HG03097 (cell line): ENCODE measurements around the gene CIAO3.

Source experiments
- ATAC-seq: cut with Tn5 transposase; IDR thresholded peaks from one replicate; pipeline ENCODE4 v1.9.1; 2021; ENCODE audit not compliant: unreplicated experiment, low FRiP score

The CIAO3 gene

DNA sequence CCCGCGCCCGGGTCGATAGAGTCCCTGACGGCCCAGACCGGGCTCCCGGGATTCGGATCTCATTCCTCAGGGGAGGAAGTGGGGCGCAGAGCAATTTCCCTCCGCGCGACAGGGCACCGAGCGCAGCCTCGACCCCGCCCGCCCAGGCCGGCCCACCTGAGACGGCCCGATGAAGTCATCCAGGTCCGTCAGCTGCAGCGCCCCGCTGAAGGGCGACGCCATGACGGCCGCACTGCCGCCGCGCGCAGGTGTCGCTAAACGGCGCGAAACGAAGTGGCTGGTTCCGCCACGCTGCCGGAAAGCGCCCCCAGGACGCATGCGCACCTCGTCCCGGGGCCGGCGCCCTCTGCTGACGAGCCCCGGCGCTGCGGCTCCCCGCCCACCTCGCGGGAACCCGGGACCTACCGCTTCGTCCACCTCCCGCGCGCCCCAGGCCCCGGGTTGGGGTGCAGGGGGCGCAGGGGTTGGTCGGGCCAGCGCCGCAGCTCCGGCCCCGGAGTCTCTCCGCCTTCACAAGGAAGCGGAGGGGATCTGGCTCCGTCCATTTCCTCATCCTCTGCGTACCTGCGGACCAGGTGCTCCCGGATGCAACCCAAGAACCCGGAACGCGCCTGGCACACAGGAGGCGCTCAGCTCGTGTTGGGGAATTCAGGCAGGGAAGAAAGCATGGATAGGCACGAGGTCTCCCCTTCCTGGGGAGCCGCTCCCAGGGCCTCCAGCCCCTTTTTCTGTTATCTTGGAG is at the start of gene CIAO3:
Gene CIAO3 (minus strand): TSS at position 234 of the 742 bp plus-strand sequence. CDS start 12 bp downstream, at position 222.
- peak; percentile 80 for ATAC-seq

GRCh38 chr16:790086-790485 is 49.3 kb upstream of the CIAO3 start:
- ATAC-seq, result no peak

DNA sequence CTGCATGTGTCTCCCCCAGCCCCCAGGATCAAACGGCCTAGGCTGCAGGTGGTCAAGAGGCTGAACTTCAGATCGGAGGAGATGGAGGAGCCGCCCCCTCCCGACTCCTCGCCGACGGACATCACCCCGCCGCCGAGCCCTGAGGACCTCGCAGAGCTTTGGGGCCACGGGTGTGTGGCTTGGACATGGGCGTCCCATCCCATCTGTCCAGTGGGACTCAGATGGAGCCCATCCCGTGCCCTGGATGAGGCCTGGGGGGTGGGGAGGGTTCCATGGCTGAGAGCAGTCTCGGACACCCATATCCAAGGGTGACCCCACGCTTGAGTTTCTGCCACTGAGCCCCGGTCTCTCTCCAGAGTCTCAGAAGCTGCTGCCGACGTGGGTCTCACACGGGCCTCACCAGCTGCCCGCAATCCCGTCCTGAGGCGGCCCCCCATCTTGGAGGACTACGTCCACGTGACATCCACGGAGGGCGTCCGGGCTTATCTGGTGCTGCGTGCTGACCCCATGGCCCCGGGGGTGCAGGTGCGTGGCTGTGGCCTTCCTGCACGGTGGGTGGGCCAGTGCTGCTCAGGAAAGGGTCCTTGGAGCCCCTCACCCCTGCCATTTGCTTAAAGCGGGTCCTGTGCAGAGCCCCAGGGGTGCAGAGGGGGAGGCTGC is 48.5 kb upstream of the CIAO3 start:
- no peak for ATAC-seq

DNA sequence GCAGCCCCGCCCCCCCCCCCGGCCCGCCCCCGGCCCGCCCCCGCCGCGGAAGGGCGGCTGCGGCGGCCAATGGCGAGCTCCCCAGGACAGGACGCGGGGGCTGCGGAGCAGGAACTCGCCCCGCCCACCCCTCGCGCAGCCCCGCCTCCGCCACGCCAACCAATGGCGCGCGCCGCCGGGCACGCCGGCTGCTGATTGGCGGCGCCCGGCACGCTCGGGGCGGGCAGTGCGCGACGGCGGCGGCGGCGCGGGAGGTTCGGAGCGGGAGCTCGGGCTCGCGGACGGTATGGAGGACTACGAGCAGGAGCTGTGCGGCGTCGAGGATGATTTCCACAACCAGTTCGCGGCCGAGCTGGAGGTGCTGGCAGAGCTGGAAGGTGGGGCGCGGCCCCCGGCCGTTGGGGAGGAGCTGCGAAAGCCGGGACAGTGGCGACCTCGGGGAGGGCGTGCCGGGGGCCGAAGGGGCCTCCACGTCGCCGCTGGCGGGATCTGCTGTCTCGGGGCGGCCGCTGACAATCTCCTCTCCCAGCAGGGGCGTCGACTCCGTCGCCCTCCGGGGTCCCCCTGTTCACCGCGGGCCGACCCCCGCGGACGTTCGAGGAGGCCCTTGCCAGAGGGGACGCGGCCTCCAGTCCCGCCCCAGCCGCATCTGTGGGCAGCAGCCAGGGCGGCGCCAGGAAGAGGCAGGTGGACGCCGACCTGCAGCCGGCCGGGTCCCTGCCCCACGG is 47.8 kb upstream of the CIAO3 start, which contains the start of gene CHTF18:
Gene CHTF18 (plus strand): TSS at position 222 of the 728 bp plus-strand sequence. CDS start 65 bp downstream, at position 287.
- ATAC-seq, result peak; percentile 58

DNA sequence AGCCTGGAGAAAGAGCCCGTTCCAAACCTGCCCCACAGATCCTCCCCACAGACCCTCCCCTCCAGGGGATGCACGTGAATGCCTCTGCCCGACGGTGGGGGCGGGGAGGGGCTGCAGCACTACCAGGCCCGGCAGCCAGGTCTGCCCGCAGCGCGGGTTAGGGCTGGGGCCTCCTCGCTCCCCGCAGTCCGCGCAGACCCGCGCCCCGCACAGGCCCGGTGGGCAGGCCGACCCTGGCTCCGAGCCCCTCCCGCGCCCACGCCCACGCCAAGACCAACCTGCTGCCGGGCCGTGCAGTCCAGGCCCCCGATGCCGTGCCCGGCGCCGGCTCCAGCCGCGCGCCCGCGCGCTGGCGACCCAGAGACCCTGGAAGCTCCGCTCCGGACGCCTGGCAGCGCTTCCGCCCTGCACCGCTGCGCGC is 47.2 kb upstream of the CIAO3 start, which contains the start of gene RPUSD1:
Gene RPUSD1 (minus strand): TSS at position 404 of the 421 bp plus-strand sequence. CDS start 644 bp downstream, outside the sequence.
- ATAC-seq, result no peak

DNA sequence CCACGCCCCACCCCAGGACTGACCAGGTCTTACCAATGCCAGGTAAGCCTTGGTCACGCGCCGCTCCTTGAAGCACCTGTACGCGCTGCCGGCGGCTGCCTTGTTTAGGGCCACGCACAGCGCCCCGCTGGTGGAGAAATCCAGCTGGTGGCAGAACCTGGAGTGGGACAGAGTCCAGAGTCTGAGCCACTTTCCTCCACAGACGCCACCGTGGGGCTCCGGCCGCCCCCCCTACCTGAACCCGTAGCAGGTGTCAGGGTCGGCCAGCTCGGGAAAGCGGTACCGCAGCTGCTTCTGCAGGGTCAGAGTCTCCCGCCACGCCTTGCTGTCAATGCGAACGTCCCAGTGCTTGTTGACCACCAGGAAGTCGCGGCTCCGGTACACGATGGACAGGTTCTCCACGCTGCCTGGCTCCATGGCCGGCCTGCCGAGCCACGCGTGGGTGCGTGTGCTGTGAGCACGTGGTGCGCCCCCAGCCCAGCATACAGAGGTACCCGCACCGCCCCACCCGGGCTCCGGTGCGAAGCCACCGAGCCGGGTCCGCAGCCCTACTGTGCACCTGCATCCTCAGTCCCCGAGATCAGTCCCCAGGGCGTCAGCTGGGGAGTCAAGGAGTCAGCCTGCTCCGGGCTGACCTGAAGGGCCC is 46.6 kb upstream of the CIAO3 start:
- ATAC-seq, result no peak

- ATAC-seq, result no peak
Observed at GRCh38 chr16:785563-786535, 45.1 kb upstream of the CIAO3 start.

DNA sequence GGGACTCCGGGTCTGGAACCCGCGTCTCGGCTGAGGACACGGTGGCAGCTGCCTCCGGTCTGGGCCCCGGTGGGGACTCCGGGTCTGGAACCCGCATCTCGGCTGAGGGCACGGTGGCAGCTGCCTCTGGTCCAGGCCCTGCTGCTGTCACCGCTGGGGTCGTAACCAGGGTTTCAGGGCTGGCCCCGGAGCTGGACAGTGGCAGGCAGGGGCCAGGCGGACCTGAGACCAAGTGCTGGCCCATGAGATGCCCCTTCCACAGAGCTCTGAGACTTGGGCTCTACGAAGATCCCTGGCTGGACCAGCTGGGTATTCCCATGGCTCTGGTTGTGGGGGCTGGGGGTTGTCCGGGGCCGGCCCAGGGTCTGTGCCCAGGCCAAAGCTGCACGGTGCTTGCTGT is 43.6 kb upstream of the CIAO3 start:
- no peak for ATAC-seq

DNA sequence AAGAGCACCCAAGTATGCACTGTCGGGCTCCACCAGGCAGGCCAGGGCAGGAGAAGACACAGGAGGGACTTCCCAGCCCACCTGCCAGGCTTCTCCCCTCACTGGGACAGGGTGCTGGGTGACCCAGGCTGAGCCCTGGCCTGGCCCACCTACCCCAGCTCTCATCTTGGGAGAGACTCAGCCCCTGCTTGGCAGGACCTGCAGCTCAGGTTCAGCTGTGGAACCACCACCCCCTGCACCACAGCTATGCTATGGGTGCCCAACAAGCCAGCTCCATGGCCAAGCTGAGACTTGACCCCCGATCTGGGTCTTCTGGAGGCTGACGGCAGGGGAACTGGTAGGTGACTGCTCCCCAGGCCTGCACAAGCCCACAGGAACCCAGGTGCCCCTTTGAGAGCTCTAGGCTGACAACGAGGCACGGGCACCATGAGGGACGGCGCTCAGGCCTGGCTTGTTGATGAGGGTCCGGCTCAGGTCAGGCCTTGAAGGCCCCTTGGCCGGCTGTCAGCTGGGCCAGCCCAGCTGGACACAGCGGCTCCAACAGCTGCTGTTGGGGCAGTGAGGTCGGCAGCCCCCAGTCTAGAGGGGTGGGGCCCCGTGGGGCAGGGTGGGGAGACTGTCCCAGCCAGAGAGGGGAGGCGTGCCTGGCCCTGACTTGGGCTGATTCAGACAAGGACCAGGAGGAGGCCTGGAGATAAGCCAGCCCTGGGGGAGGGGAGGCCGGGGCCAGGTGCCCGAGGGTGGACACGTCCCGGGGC is 42.8 kb upstream of the CIAO3 start:
- no peak for ATAC-seq

DNA sequence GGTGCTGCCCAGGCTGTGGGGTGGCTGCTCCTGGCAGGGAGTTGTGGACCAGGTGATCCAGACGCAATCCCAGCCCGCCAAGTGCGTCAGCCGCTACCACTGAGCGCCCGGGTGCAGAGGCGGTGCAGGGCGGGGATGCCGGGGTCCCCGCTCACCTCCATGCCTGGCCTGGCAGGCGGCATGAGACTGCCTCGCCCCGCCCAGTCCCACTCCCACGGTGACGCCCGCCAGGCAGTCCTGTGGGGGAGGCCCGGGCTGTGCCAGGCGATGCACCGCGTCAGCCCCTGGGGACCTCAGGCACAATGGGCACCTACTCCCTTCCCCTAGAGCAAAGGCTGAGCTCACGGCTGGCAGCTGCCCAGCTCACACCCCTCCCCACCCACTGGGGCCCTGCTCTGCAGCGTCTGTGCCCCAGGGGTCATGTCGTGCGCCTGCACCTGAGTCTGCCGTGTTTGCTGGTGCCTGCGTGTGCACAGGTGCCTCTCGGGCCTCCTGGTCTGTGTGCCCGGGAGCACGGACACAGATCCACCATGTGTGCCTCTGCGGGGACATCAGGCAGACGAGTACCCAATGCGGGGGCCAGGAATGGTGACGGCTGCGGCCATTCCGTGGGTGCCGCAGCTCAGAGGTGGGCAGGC is 42.1 kb upstream of the CIAO3 start:
- no peak for ATAC-seq

DNA sequence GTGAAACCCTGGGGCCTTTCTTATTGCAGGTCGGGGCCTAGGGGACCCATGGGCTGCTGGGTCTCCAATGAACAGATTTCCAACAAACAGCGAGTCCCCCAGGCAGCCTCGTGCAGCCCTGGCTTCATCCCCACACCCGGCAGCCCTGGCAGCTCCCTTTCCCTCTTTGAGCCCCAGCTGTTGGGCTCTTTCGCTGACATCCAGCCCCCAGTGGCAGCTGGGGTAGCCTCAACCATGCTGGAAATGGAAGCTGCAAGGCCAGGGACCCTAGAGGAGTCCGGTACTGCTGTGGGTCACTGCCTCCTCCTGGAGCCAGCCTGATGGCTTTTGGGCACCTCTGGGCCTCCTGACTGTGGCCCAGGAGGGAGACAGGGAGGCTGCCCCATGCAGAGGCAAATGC is 41.5 kb upstream of the CIAO3 start:
- ATAC-seq, result no peak

GRCh38 chr16:781346-782010 is 40.7 kb upstream of the CIAO3 start:
- no peak for ATAC-seq

- no peak for ATAC-seq
Observed at GRCh38 chr16:780296-780695, 39.5 kb upstream of the CIAO3 start.

- no peak for ATAC-seq
Observed at GRCh38 chr16:779561-779960, 38.8 kb upstream of the CIAO3 start.

- ATAC-seq, result no peak
Observed at GRCh38 chr16:778909-779527, 38.2 kb upstream of the CIAO3 start.

DNA sequence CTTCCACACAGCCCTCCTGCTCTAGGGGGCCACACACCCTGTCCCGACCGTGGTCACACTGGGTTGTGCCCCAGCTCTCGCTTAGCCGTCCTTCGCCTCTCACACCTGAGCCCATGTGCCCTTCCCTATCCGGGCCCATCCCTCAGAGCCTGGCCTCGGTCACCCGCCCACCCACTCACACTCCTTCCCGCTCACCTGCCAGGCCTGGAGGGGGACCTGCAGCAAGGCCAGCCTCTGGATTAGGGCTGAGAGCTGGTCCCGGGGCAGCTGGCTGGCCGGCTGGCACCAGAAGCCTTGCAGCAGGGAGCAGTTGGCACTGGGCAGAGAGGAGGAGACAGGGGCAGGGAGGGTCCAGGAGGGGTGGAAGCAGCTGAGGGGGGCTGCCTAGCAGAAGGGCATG is 37.6 kb upstream of the CIAO3 start:
- ATAC-seq, result no peak

DNA sequence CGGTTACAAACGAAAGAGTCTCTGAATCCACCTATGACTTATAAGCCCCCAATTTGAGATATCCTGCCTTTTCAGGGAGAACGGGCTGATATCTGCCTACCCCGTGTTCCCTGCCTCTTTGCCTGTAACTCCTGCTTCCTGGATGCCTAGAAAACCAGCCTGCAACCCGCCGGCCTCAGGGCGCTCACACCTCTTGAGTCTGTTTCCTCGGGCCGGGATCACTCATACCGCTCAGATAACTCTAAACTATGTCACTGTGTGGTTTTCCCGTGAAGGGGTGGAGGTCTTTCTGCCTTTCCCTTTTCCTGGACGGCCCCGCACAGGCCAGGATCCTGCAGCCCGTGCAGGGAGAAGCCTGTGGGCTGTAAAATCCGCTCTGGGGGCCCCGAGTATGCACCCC is 37.0 kb upstream of the CIAO3 start:
- ATAC-seq, result no peak
